ENCODE data around the gene HAT1. TPM values are rescaled to one million over a fixed set of nuclear protein-coding genes. Genes with fewer than 3 reads are reported as not detected.

The HAT1 gene
- polyA plus RNA-seq, 3 donors = 16.9 to 63.3 (median 62.8) TPM

DNA sequence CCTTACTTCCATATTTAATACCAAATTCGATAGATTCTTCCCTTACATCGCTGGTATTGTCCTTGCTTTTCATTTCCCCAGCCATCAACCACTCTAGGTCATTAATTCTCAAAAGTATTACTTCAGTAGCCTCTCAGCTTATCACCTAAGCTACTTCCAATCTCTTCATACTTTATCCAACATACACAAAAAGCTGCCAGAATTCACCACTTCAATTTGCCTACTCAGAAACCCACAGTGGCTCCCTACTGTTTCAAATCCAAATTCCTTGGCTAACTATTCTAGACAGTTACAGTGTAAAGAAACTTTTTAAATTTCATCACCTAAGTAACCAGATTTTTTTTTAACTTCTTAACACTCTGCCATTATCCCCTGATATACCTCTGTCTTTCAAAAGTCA lies 32.9 kb upstream of the HAT1 start:
- H3K4me3 ChIP-seq (replicated peaks in 1 of 3; ENCODE audit: low read depth in 2 of 3, low read length in 3 of 3) = no peak overlapping the region
- TF ChIP-seq, protein P1, sequence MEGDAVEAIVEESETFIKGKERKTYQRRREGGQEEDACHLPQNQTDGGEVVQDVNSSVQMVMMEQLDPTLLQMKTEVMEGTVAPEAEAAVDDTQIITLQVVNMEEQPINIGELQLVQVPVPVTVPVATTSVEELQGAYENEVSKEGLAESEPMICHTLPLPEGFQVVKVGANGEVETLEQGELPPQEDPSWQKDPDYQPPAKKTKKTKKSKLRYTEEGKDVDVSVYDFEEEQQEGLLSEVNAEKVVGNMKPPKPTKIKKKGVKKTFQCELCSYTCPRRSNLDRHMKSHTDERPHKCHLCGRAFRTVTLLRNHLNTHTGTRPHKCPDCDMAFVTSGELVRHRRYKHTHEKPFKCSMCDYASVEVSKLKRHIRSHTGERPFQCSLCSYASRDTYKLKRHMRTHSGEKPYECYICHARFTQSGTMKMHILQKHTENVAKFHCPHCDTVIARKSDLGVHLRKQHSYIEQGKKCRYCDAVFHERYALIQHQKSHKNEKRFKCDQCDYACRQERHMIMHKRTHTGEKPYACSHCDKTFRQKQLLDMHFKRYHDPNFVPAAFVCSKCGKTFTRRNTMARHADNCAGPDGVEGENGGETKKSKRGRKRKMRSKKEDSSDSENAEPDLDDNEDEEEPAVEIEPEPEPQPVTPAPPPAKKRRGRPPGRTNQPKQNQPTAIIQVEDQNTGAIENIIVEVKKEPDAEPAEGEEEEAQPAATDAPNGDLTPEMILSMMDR (IDR thresholded peaks at IDR 0.05) = no peak
- peaks cover 20% of the 10 kb centered on the region for H3K79me2 ChIP-seq (ENCODE audit: insufficient read depth, low read length)
- no peak overlapping the region for H3K27ac ChIP-seq (ENCODE audit: low read depth in 1 of 2, low read length in 2 of 2)
- H3K27me3 ChIP-seq (ENCODE audit: control insufficient read depth in 2 of 2, insufficient read depth in 2 of 2, low read length in 2 of 2) = no peaks in the 10 kb centered on the region
- Mint-ChIP-seq H3K4me3 (no peak overlapping the region), H3K9me3 (peaks cover 0 to 2% (median 0%) of the 10 kb centered on the region in 7 donors), H3K4me1 (peaks cover 11% of the 10 kb centered on the region), H3K36me3 (peaks cover 17 to 29% of the 10 kb centered on the region in 2 donors), H3K27ac (no peak overlapping the region), H3K27me3 (ENCODE audit: low read depth in 3 of 3) (no peaks in the 10 kb centered on the region)
- no peaks in the 10 kb centered on the region for H4K20me1 ChIP-seq (ENCODE audit: insufficient read depth, low read length)
- no peak overlapping the region for H3K9ac ChIP-seq (ENCODE audit: insufficient read depth, low read length, poor library complexity, severe bottlenecking)
- intact Hi-C loops (cut with micrococcal nuclease) = no loop called here
- peaks cover 3 to 21% of the 10 kb centered on the region in 2 donors for H3K36me3 ChIP-seq (replicated peaks in 1 of 2; ENCODE audit: control insufficient read depth in 1 of 2, insufficient read depth in 2 of 2, low read length in 2 of 2)
- WGBS (ENCODE audit: insufficient coverage) = 100% methylated on average over 2 of the region's 2 CpGs
- H3K4me2 ChIP-seq (replicated peaks; ENCODE audit: extremely low read depth, low read length, poor library complexity, severe bottlenecking) = no peak overlapping the region
- H3K9me3 ChIP-seq (replicated peaks in 1 of 2; ENCODE audit: control insufficient read depth in 1 of 2, insufficient read depth in 1 of 2, low read length in 2 of 2) = no peaks in the 10 kb centered on the region
- DNase-seq = no peak
- peaks cover 8 to 11% of the 10 kb centered on the region in 2 donors for H3K4me1 ChIP-seq (ENCODE audit: control insufficient read depth in 1 of 2, insufficient read depth in 2 of 2, low read length in 2 of 2)
- H2AFZ ChIP-seq (ENCODE audit: insufficient read depth, low read depth, low read length, poor library complexity, severe bottlenecking) = no peak overlapping the region

DNA sequence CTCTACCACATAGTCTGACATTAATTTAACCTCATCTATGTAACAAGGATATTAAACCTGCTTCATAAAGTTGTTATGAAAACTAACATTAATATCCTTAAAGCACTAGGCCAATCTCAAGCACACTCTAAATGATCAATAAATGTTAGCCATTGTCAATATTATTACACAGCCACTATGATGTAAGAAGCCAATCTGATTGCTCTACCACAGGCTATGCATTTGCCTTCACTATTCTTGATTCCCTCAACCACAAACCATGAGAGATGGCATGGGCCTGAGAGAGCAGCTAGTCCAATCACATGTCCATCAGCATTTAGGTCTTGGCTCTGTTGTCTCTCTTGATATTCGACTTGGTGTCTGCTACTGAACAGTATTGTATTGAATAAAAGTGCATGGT lies 32.5 kb upstream of the HAT1 start:
- peaks cover 20% of the 10 kb centered on the region for H3K79me2 ChIP-seq (ENCODE audit: insufficient read depth, low read length)

More for the DNA sequence above, 32.5 kb upstream of the HAT1 start:
- Mint-ChIP-seq H3K27me3 (ENCODE audit: low read depth in 3 of 3) (no peaks in the 10 kb centered on the region), H3K36me3 (peaks cover 17 to 29% of the 10 kb centered on the region in 2 donors), H3K9me3 (peaks cover 0 to 2% (median 0%) of the 10 kb centered on the region in 7 donors), H3K4me1 (peaks cover 15% of the 10 kb centered on the region), H3K4me3 (no peak overlapping the region), H3K27ac (no peak overlapping the region)
- H3K27me3 ChIP-seq (ENCODE audit: control insufficient read depth in 2 of 2, insufficient read depth in 2 of 2, low read length in 2 of 2) = no peaks in the 10 kb centered on the region
- no peak for DNase-seq
- H3K36me3 ChIP-seq (replicated peaks in 1 of 2; ENCODE audit: control insufficient read depth in 1 of 2, insufficient read depth in 2 of 2, low read length in 2 of 2) = peaks cover 3 to 21% of the 10 kb centered on the region in 2 donors
- TF ChIP-seq, protein P1 (IDR thresholded peaks at IDR 0.05) = no peak
- peaks cover 12 to 16% of the 10 kb centered on the region in 2 donors for H3K4me1 ChIP-seq (ENCODE audit: control insufficient read depth in 1 of 2, insufficient read depth in 2 of 2, low read length in 2 of 2)
- H3K9ac ChIP-seq (ENCODE audit: insufficient read depth, low read length, poor library complexity, severe bottlenecking) = no peak overlapping the region
- no peak overlapping the region for H3K27ac ChIP-seq (ENCODE audit: low read depth in 1 of 2, low read length in 2 of 2)
- H3K4me2 ChIP-seq (replicated peaks; ENCODE audit: extremely low read depth, low read length, poor library complexity, severe bottlenecking) = no peak overlapping the region
- intact Hi-C loops (cut with micrococcal nuclease) = no loop called here
- no CpG with 5 or more reads among the region's 1 CpG for WGBS (ENCODE audit: insufficient coverage)
- H4K20me1 ChIP-seq (ENCODE audit: insufficient read depth, low read length) = no peaks in the 10 kb centered on the region
- H3K9me3 ChIP-seq (replicated peaks in 1 of 2; ENCODE audit: control insufficient read depth in 1 of 2, insufficient read depth in 1 of 2, low read length in 2 of 2) = no peaks in the 10 kb centered on the region
- no peak overlapping the region for H3K4me3 ChIP-seq (replicated peaks in 1 of 3; ENCODE audit: low read depth in 2 of 3, low read length in 3 of 3)
- no peak overlapping the region for H2AFZ ChIP-seq (ENCODE audit: insufficient read depth, low read depth, low read length, poor library complexity, severe bottlenecking)

All from CD14-positive monocyte (primary cell).